Raji (cell line): ENCODE data around the gene LRFN2.

Source experiments
- POLR2A ChIP-seq: IDR thresholded peaks from 2 replicates; pipeline ENCODE4 v1.6.1; 2011; ENCODE audit warnings: low read depth, low read length, control low read depth; ENCODE audit not compliant: insufficient read depth

The LRFN2 gene

DNA sequence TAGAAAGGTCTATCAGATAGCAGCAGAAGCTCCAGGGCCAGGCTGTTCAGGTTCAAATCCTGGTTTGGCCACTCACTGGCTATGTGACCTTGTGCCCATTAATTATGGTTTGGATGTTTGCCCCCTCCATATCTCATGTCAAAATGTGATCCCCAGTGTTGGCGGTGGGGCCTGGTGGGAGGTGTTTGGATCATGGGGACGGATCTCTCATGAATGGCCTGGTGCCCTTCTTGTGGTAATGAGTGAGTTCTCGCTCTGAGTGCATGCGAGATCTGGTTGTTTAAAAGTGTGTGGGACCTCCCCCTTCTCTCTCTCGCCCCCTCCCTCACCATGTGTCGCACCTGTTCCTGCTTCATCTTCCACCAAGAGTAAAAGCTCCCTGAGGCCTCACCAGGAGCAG, 240.9 kb downstream of the LRFN2 start:
- TF ChIP-seq POLR2A, result no peak

DNA sequence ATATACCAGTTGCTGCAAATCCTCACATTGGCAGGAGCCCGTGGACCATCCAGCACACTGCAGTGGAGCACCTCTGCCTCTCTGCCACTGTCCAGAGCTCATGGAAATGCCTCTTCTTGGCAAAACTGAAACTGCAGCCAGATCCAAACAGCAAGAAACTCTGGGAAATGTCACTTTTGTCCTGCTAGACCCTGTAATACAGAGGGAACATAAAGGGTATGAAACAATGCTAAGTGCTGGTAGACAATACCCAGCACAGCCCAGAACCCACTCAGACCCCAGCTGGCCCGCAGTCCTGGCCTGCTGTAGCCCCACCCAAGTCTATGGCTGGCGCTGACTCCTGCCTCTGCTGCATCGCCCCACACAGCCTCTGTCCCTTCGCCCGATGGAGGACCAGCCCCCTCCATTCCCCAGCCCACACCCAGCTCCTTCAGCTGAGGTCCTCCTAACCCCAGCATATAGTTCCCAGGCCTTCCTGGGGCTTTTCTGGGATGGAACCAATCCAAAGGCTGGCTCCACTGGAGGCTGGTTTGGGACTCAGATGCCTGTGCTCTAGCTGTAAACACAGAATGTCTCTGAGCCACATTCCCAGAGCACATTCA, 242.5 kb downstream of the LRFN2 start:
- TF ChIP-seq POLR2A, result no peak

DNA sequence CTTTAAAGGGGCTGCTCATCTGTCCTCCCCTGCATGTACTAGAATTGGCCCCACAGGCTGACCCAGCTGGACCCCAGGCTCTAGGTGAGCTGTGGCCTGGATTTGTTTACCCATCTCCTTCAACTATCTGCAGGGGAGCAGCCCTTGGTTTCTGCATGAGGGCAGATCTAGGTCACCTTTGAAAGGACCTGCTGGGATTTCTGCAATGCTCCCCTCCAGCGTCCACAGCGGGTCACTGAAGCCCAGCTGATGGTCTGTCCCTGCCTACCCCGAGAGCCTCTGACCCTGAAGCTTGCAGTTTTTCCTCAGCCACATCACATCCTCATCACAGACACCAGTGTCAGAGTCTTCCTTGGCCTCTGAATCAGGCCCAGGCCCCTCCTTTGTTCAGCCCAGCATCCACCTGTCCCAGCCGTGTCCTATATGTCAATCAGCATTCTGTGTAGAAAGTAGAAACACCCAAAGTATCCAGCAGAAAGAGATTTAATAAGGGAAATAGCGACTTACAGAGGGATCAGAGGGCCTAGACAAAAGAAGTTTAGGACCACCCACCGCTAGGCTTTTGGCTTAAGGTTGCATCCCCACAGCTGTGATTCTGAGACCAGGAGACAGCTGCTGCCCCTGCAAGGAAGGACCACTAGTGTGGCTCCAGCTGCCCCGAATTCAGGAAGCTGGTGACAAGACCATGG, 243.1 kb downstream of the LRFN2 start:
- no peak for TF ChIP-seq POLR2A

DNA sequence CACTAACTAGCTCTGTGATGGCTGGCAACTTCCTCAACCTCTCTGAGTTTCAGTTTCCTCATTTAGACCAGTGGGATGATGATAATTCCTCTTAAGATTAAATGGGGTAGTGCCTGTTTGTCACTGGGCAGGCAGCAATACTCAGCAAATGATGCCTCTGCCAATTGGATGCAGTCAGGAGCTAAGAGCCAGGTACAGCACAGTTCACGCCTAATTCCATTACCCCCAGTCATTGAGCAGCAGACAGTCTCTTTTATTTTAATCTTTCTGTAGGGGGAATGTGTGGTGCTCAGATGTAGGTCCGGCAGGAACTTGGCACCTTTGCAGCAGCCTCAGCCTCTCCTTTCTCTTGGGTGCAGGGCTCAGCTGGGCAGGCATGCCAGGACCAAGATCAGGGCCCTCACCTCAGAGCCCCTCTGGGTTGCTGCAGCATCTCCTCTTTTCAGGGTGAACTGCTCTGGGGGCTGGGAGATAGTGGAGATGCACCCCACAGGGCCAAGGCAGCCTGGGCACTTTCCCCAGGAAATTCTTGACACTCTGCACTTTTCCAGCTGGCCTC, 243.8 kb downstream of the LRFN2 start:
- TF ChIP-seq POLR2A, result no peak

DNA sequence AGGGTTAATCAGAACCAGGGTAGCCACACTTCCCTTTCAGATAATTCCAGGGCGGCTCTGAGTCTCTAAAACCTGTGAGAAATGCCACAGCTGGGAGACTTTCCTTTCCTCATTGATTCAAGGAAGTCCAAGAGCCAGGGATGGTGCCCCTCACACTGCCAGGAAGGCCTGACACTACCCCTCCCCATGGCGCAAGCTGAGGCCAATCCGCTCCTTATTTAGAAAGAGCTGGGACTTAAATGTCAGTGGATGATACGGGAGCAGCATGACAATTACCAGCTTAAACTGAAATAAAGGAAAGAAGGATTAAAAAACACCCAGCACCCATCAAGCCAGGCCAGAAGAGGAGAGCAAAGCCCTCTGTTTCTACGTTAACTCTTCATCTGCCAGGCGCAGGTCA, 244.4 kb downstream of the LRFN2 start:
- TF ChIP-seq POLR2A, result no peak

DNA sequence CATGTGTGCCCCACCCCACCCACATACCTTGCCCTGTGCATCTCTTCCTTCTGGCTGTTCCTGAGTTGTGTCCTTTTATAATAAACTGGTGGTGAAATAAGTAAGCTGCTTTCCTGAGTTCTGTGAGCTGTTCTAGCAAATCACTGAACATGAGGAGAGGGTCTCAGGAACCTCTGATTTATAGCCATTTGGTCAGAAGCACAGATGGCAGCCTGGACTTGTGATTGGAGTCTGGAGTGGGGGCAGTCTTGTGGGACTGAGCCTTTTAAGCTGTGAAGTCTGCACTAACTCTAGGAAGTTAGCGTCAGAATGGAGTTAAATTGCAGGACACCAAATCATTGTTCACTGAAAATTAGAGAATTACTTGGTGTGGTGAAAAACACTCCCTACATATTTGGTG, 245.4 kb downstream of the LRFN2 start:
- TF ChIP-seq POLR2A, result no peak
